Mesendoderm (in vitro differentiated cells): ENCODE data around the gene LIX1L.
A peak's percentile ranks its signal among the peaks of the same experiment; 100 is the strongest.

ENCODE experiments used
- DNase-seq: peaks from one replicate; pipeline ENCODE4 v3.0.0; 2013
- H2AK5ac ChIP-seq: 2 replicates; pipeline ENCODE4 v1.6.1; 2013; ENCODE audit warnings: low read length, inconsistent platforms
- H2BK120ac ChIP-seq: 2 replicates; pipeline ENCODE4 v1.6.1; 2013; ENCODE audit warnings: low read depth, mild to moderate bottlenecking, low read length, moderate library complexity, mixed read lengths
- H2BK15ac ChIP-seq: replicated peaks from 2 replicates; pipeline ENCODE4 v1.6.1; 2013; ENCODE audit warnings: low read depth, mild to moderate bottlenecking, moderate library complexity
- H2BK5ac ChIP-seq: 2 replicates; pipeline ENCODE4 v1.6.1; 2013; ENCODE audit warnings: low read length, inconsistent platforms
- H3K18ac ChIP-seq: 2 replicates; pipeline ENCODE4 v1.6.1; 2013; ENCODE audit warnings: mild to moderate bottlenecking, low read length, mixed read lengths
- H3K23ac ChIP-seq: one replicate; pipeline ENCODE4 v1.6.1; 2013; ENCODE audit warnings: low read length
- H3K27ac ChIP-seq: 2 replicates; pipeline ENCODE4 v1.5.1; 2013; ENCODE audit warnings: low read depth, mild to moderate bottlenecking, inconsistent platforms, low read length, moderate library complexity
- H3K27me3 ChIP-seq: 2 replicates; pipeline ENCODE4 v1.6.1; 2013; ENCODE audit warnings: low read length, control low read depth, mild to moderate bottlenecking, inconsistent platforms; ENCODE audit not compliant: insufficient read depth, poor library complexity
- H3K36me3 ChIP-seq: 2 replicates; pipeline ENCODE4 v1.6.1; 2013; ENCODE audit warnings: low read length, inconsistent platforms; ENCODE audit not compliant: control insufficient read depth, insufficient read depth
- H3K4ac ChIP-seq: one replicate; pipeline ENCODE4 v1.6.1; 2013; ENCODE audit warnings: low read depth, mild to moderate bottlenecking, low read length, moderate library complexity
- H3K4me1 ChIP-seq: 2 replicates; pipeline ENCODE4 v1.6.1; 2013; ENCODE audit warnings: low read depth, low read length, inconsistent platforms; ENCODE audit not compliant: control insufficient read depth
- H3K4me2 ChIP-seq: 2 replicates; pipeline ENCODE4 v1.6.1; 2013; ENCODE audit warnings: low read length
- H3K4me3 ChIP-seq: 2 replicates; pipeline ENCODE4 v1.5.1; 2013; ENCODE audit warnings: mild to moderate bottlenecking, low read length
- H3K56ac ChIP-seq: one replicate; pipeline ENCODE4 v1.6.1; 2013; ENCODE audit warnings: low read length
- H3K79me1 ChIP-seq: 2 replicates; pipeline ENCODE4 v1.6.1; 2013; ENCODE audit warnings: low read length, inconsistent platforms
- H3K79me2 ChIP-seq: 2 replicates; pipeline ENCODE4 v1.6.1; 2013; ENCODE audit warnings: mild to moderate bottlenecking, low read length; ENCODE audit not compliant: control insufficient read depth, insufficient read depth
- H3K9ac ChIP-seq: 2 replicates; pipeline ENCODE4 v1.6.1; 2013; ENCODE audit warnings: low read length, inconsistent platforms
- H4K5ac ChIP-seq: one replicate; pipeline ENCODE4 v1.6.1; 2013; ENCODE audit warnings: low read length
- H4K8ac ChIP-seq: one replicate; pipeline ENCODE4 v1.6.1; 2013; ENCODE audit warnings: low read depth, mild to moderate bottlenecking, control low read depth, low read length, moderate library complexity
- WGBS: extraction: QIAGEN DNeasy Blood & Tissue Kit; methylation state at CpG from one replicate; pipeline ENCODE4 v1.1.7; 2013; ENCODE audit warnings: low lambda C conversion rate, missing lambda C conversion rate; ENCODE audit not compliant: insufficient coverage; ENCODE audit errors: extremely low coverage; 5-methylcytosine and 5-hydroxymethylcytosine counted together

Gene LIX1L

GRCh38 chr1:145908653-145909052 lies 49.2 kb downstream of the LIX1L start:
- Histone ChIP-seq H2AK5ac (no peak overlapping the region), H3K4me2 (no peak overlapping the region), H3K9ac (no peak overlapping the region), H3K79me1 (no peaks in the 10 kb centered on the region), H4K8ac (no peak overlapping the region), H4K5ac (no peak overlapping the region), H3K4ac (no peak overlapping the region), H3K4me1 (peaks cover 3% of the 10 kb centered on the region), H3K4me3 (no peak overlapping the region), H3K36me3 (no peaks in the 10 kb centered on the region), H2BK5ac (no peak overlapping the region), H3K18ac (no peak overlapping the region), H2BK120ac (no peak overlapping the region), H2BK15ac (no peak overlapping the region), H3K79me2 (no peaks in the 10 kb centered on the region), H3K27me3 (no peaks in the 10 kb centered on the region), H3K27ac (no peak overlapping the region), H3K56ac (no peak overlapping the region), H3K23ac (no peak overlapping the region)
- WGBS = no CpG with 5 or more reads among the region's 1 CpG
- no peak for DNase-seq

GRCh38 chr1:145906954-145907753 lies 50.7 kb downstream of the LIX1L start:
- no peak overlapping the region for H3K4me3 ChIP-seq
- H2BK120ac ChIP-seq = no peak overlapping the region
- H3K27me3 ChIP-seq = no peaks in the 10 kb centered on the region
- H2BK15ac ChIP-seq = no peak overlapping the region
- no peak for DNase-seq
- H4K5ac ChIP-seq = no peak overlapping the region
- no CpG with 5 or more reads among the region's 10 CpGs for WGBS
- no peak overlapping the region for H2BK5ac ChIP-seq
- no peak overlapping the region for H3K4me2 ChIP-seq
- H3K23ac ChIP-seq = no peak overlapping the region
- H3K18ac ChIP-seq = no peak overlapping the region
- H3K36me3 ChIP-seq = no peaks in the 10 kb centered on the region
- H3K4me1 ChIP-seq = peaks cover 3% of the 10 kb centered on the region
- no peaks in the 10 kb centered on the region for H3K79me1 ChIP-seq
- H3K56ac ChIP-seq = peak overlapping the region; percentile 25
- H3K79me2 ChIP-seq = no peaks in the 10 kb centered on the region
- H3K9ac ChIP-seq = no peak overlapping the region
- no peak overlapping the region for H4K8ac ChIP-seq
- H3K27ac ChIP-seq = no peak overlapping the region
- no peak overlapping the region for H3K4ac ChIP-seq
- H2AK5ac ChIP-seq = no peak overlapping the region

GRCh38 chr1:145901312-145902021 lies 56.4 kb downstream of the LIX1L start:
- Histone ChIP-seq H3K36me3 (no peaks in the 10 kb centered on the region), H2AK5ac (no peak overlapping the region), H3K4me3 (no peak overlapping the region), H3K23ac (no peak overlapping the region), H2BK120ac (no peak overlapping the region), H3K79me1 (no peaks in the 10 kb centered on the region), H2BK5ac (no peak overlapping the region), H4K5ac (no peak overlapping the region), H3K4me1 (no peaks in the 10 kb centered on the region), H3K56ac (no peak overlapping the region), H3K27ac (no peak overlapping the region), H4K8ac (no peak overlapping the region), H3K9ac (no peak overlapping the region), H2BK15ac (no peak overlapping the region), H3K4me2 (no peak overlapping the region), H3K4ac (no peak overlapping the region), H3K18ac (no peak overlapping the region), H3K79me2 (no peaks in the 10 kb centered on the region), H3K27me3 (no peaks in the 10 kb centered on the region)
- peak; percentile 45 for DNase-seq
- WGBS = no CpG with 5 or more reads among the region's 12 CpGs

GRCh38 chr1:145898756-145899155 lies 59.1 kb downstream of the LIX1L start:
- WGBS = no CpG with 5 or more reads among the region's 5 CpGs
- H3K4me2 ChIP-seq = no peak overlapping the region
- no peak overlapping the region for H3K9ac ChIP-seq
- H3K4me1 ChIP-seq = no peaks in the 10 kb centered on the region
- no peak overlapping the region for H3K23ac ChIP-seq
- no peak overlapping the region for H3K56ac ChIP-seq
- H3K27me3 ChIP-seq = no peaks in the 10 kb centered on the region
- no peak overlapping the region for H3K4me3 ChIP-seq
- no peaks in the 10 kb centered on the region for H3K36me3 ChIP-seq
- H2BK15ac ChIP-seq = no peak overlapping the region
- no peaks in the 10 kb centered on the region for H3K79me1 ChIP-seq
- no peak overlapping the region for H4K8ac ChIP-seq
- H3K4ac ChIP-seq = no peak overlapping the region
- no peaks in the 10 kb centered on the region for H3K79me2 ChIP-seq
- no peak overlapping the region for H3K18ac ChIP-seq
- no peak for DNase-seq
- H2BK5ac ChIP-seq = no peak overlapping the region
- no peak overlapping the region for H4K5ac ChIP-seq
- no peak overlapping the region for H2BK120ac ChIP-seq
- H3K27ac ChIP-seq = no peak overlapping the region
- H2AK5ac ChIP-seq = no peak overlapping the region

- Histone ChIP-seq H3K18ac (no peak overlapping the region), H2BK15ac (no peak overlapping the region)
- WGBS = no CpG with 5 or more reads among the region's 1 CpG
Observed at GRCh38 chr1:145897969-145898368, 59.8 kb downstream of the LIX1L start.

More at GRCh38 chr1:145897969-145898368, 59.8 kb downstream of the LIX1L start:
- Histone ChIP-seq H4K8ac (no peak overlapping the region), H3K56ac (no peak overlapping the region), H3K27ac (no peak overlapping the region), H2BK5ac (no peak overlapping the region), H3K79me1 (no peaks in the 10 kb centered on the region), H3K9ac (no peak overlapping the region), H2BK120ac (no peak overlapping the region), H2AK5ac (no peak overlapping the region), H4K5ac (no peak overlapping the region), H3K36me3 (no peaks in the 10 kb centered on the region), H3K79me2 (no peaks in the 10 kb centered on the region), H3K23ac (no peak overlapping the region), H3K4me1 (no peaks in the 10 kb centered on the region), H3K4me3 (no peak overlapping the region), H3K4me2 (no peak overlapping the region), H3K4ac (no peak overlapping the region), H3K27me3 (no peaks in the 10 kb centered on the region)
- no peak for DNase-seq
